ENCODE measurements around the gene KCNJ16.

GRCh38 chr17:70037498-70037897 lies 37.5 kb upstream of the KCNJ16 start:
- TF ChIP-seq CREB1 (IDR thresholded peaks at IDR 0.05), result no peak
- no peak for TF ChIP-seq CREB1 (CRISPR knock-in tag; IDR thresholded peaks at IDR 0.05)
- no peak for TF ChIP-seq CCAR2 (IDR thresholded peaks at IDR 0.05; ENCODE audit: low read depth, low read length)
- TF ChIP-seq EGR1 (conservative IDR thresholded peaks at IDR 0.05), result no peak
- no peak for TF ChIP-seq TBP (optimal IDR thresholded peaks at IDR 0.05; ENCODE audit: low read depth, low read length)
- TF ChIP-seq GTF2B (IDR thresholded peaks at IDR 0.05; ENCODE audit: extremely low read depth, insufficient read length), result no peak
- TF ChIP-seq CHD2 (IDR thresholded peaks at IDR 0.05; ENCODE audit: low read depth, low read length), result no peak
- TF ChIP-seq ZFP91 (CRISPR knock-in tag; IDR thresholded peaks at IDR 0.05), result no peak
- no peak for TF ChIP-seq POLR2A (conservative IDR thresholded peaks at IDR 0.05)
- no peak for TF ChIP-seq CTCF (IDR thresholded peaks at IDR 0.05 in 2 of 3, conservative IDR thresholded peaks at IDR 0.05 in 1 of 3; ENCODE audit: insufficient read depth in 2 of 3, low read depth in 1 of 3, low read length in 3 of 3)
